ENCODE measurements around the gene ZBTB20.

The ZBTB20 gene

DNA sequence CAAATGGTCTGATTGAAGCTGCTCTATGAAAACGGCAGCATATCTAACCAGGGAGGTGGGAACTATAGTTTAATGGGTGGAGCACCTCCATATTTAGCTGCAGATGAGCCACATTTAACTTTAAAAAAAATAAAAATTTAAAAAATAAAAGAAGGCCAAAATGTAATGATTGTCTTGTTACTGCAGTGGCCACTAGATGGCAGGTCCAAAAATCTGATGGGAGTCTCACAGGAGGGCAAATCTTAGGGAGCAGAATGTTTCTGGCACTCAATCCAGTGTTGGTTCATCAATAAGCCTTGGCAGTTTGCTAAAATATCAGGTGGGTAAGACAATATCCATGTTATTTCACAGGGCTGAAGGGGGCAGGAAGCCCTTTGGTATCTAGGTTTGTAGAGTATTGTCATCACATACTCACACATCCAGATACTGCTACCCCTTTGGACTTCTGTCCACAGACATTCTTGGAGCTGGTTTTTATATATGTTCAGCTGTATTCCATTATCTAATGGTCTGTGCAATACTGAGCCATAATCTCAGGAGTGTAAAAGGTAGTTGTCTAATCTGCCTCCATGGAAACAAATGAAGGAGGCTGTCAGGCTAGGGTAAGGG is 619.9 kb downstream of the ZBTB20 start:
- no peak for DNase-seq (ENCODE audit: low read depth)

DNA sequence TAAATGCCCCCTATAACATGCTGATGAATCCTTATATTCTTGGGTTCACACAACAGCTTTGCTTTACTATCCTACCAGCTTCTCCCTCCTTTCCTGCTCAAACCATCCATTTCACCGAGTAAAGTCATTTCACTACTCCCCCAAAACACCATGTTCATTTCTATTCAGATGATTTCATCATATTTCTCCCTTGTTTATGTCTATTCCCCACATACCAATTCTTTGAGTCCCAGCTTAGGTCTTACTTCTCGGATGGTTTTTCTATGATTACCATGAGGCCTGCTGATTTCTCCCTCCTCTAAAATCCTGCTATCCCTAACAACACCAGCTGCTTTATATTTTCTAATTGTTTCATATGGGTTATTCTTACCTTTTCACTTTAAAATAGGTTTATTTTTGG is 621.8 kb downstream of the ZBTB20 start:
- no peak for DNase-seq (ENCODE audit: low read depth)

- no peak for DNase-seq (ENCODE audit: low read depth)
Observed at GRCh38 chr3:114519415-114519814, 627.7 kb downstream of the ZBTB20 start.

DNA sequence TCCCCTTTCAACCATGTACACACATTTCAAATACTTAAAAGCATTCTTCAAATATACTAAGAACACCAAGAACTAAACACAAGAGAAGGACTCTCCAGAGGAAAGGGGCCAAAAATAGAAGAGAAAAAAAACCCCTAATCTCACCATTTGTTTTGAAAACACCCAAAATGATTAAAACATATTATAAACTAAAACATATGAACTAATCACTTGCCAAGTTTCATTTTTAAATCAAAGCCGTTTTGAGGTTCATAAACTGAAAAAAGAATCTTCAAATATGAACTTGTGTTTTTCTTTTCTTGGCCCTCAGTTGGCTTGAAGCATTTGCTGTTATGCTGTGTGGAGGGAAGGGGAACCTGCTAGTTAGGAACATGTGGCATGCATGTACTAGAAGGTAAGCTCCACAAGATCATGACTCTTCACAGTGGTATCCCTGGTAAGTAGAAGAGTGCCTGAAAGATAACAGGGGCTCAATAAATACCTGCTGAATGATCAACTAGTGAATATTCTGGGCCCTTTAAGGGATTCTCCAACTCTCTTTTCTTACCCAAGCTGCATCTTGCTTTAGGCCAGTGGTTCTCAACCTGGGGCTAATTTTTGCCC is 628.8 kb downstream of the ZBTB20 start:
- DNase-seq (ENCODE audit: low read depth), result no peak

GRCh38 chr3:114510201-114510600 is 636.9 kb downstream of the ZBTB20 start:
- DNase-seq (ENCODE audit: low read depth), result no peak

GRCh38 chr3:114509756-114510155 is 637.3 kb downstream of the ZBTB20 start:
- DNase-seq (ENCODE audit: low read depth), result no peak

DNA sequence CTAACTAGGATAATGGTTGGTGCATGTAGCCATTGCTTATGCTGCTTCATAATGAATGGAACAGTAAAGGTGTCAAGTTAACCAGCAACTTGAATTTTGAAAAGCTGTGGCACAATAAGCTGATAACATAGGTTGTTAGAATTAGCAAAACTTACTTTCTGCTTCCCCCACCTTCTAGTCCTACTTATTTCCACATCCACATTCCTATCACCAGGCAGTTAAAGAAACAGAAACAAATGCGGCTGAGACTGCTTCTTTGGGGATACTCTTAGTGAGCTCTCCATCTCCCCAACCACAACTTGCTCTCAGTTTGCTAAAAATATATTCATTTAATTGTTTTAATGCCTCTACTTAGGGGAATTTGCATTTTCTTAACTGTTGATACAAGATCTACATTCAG is 638.1 kb downstream of the ZBTB20 start:
- DNase-seq (ENCODE audit: low read depth), result no peak

- DNase-seq (ENCODE audit: low read depth), result no peak
Observed at GRCh38 chr3:114508208-114508607, 638.9 kb downstream of the ZBTB20 start.

DNA sequence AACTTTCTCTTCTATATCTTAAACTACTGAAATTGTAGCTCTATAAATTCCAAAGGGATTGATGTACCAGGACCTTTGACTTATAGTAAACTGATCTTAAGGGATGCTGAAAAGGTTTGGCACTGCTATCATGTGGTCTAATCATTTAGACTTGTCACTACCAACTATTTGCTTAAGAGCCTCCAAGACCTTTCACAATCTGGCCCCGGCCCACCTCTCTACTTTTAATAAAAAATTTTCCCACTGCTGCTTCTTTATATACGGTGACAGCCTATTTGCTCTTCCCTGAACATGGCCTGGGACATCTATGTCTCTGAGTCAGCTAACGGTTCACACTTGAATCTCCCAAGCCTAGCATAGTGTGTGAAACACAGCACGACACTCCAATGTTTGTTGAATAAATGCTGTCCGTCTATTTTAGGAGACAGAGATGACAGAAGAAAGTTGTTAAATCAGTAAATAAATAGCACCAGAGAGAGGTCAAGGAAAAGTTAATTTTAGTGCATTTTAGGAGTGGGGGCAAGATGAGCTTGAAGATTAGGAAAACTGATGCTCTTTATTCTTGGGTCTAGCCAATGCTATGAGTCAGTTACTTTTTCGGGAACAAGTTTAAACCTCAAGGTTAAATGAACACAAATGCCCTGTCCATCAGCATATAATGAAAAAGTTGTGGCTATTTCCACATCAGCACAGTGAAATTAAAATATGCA is 640.3 kb downstream of the ZBTB20 start:
- no peak for DNase-seq (ENCODE audit: low read depth)

- DNase-seq (ENCODE audit: low read depth), result no peak
Observed at GRCh38 chr3:114504941-114505628, 642.0 kb downstream of the ZBTB20 start.

- no peak for DNase-seq (ENCODE audit: low read depth)
Observed at GRCh38 chr3:114502204-114502603, 644.9 kb downstream of the ZBTB20 start.

DNA sequence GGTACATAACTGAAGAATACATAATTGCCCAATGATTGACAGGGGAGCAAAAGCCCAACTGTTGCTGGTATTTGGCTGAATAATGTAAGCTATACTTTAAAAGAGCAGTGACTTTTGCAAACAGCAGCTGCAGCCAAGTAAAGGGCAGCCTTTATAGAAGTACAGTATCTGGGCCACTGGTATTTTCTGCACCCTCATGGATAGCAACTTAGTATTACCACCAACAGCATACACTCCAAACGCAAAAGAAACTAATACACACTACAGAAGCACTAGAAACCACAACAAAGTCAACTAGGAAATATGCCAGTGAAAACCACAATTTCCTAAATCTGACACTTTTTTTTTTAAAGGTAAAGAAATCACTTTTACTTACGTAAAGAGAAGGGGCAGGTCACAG is 647.1 kb downstream of the ZBTB20 start:
- no peak for DNase-seq (ENCODE audit: low read depth)

GRCh38 chr3:114498539-114499370 is 648.3 kb downstream of the ZBTB20 start:
- DNase-seq (ENCODE audit: low read depth), result no peak

- DNase-seq (ENCODE audit: low read depth), result no peak
Observed at GRCh38 chr3:114496874-114497273, 650.2 kb downstream of the ZBTB20 start.

- no peak for DNase-seq (ENCODE audit: low read depth)
Observed at GRCh38 chr3:114496466-114496865, 650.6 kb downstream of the ZBTB20 start.

GRCh38 chr3:114496021-114496434 is 651.1 kb downstream of the ZBTB20 start:
- DNase-seq (ENCODE audit: low read depth), result no peak

DNA sequence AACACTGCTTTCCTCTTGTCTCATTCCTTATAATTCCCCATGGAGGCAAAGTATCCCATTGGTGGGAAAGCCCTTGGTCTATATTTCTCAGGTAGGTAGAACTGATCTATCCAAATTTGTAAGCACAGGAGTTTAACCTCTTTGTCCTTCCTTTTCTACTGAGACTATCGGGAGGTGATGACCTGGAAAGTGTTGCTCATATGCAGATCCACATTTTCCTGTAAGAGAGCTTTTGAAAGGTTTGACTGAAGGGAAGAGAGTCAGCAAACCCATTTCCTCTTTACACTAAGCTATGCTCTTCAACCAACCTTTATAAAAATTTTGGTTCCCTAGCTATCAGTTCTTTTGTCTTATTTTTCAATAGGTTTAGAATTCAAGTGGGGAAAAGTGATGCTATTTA is 652.6 kb downstream of the ZBTB20 start:
- DNase-seq (ENCODE audit: low read depth), result no peak

DNA sequence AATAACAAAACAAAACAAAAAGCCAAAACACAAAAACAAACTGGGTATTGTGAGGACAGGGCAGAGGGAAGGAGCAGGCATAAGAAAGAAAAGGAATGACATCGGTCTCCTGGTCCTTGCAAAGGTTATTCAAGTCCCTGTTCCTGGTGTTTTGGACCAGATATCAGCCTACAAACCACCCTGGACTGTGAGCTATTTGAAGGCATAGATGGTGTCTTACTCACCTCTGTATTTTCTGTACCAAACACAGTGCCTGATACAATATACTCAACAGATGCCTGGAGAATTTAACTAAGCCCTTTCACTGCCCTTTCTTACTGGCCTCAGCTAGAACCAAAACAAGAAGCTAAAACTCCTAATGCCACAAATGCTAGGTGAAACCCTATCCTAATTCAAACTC is 656.3 kb downstream of the ZBTB20 start:
- no peak for DNase-seq (ENCODE audit: low read depth)

DNA sequence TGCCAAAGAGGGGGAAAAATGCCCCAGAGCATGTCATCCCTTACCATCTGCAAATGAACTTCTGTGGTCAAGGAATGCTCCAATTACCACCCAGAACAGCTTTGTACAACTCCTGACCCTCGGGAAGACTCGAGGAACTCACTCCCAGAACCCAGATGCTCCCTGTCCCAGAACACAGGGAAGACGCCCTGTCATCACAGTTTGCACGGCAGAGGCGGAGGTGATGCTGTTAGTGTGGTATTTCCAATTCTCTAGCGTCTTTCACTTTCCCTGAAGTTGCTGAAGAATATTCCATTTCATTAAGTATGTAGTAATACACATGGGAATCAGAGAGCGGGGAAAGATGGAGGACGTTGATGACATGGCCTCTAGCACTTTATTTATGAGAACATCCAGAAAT is 659.6 kb downstream of the ZBTB20 start:
- DNase-seq (ENCODE audit: low read depth), result no peak

DNA sequence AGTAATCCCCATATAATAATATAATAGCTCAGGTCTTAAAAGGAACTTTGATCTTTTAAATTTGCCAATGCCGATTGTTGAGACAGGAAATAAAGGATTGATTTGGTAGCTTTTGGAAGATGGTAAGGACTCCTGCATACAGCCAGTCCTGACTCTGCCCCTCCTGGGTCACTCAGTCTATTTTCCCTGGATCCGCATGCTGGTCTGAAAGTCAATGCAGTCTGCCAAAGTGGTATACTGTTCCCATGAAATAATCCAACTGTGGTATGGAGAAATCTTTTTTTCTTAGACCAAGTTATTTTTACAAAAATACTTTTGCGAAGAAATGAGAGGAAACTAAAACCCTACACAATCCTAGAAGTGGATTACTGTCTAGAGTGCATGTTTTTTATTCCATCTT is 662.2 kb downstream of the ZBTB20 start:
- no peak for DNase-seq (ENCODE audit: low read depth)

GRCh38 chr3:114481113-114481512 is 666.0 kb downstream of the ZBTB20 start:
- DNase-seq (ENCODE audit: low read depth), result no peak

GRCh38 chr3:114480442-114480841 is 666.6 kb downstream of the ZBTB20 start:
- DNase-seq (ENCODE audit: low read depth), result no peak

All from CMK (cell line).